Heart left ventricle (tissue), 13 donors: ENCODE data around the gene VGLL4.
"Not testable (repeated sequence)": the region's sequence is repeated elsewhere in the genome, so short reads cannot be mapped to it uniquely, and the experiment has no call there.

Experiments
- CTCF ChIP-seq, 12 donors: fragments of 200-600 bp; sonication (generic) in 4 of 12; IDR thresholded peaks; one replicate each; pipeline versions ENCODE4 v1.5.0 to v1.8.0; 2018 to 2022; ENCODE audit warnings: antibody characterized with exemption in 12 of 12, mild to moderate bottlenecking in 5 of 12
- POLR2A ChIP-seq, 2 donors: fragments of 450-650 bp; IDR thresholded peaks; one replicate each; pipeline ENCODE4 v1.6.1; 2017; ENCODE audit warnings: antibody characterized with exemption in 2 of 2, mild to moderate bottlenecking in 2 of 2, moderate library complexity in 2 of 2
- donor health status: ischemic (EF 13 %, LVEDD 7.1; RV severe dilation, severe dysfunction).
- donor health status: DM: no; HTN: yes; CAD: no.
- donor health status: DM: no; HTN: no; CAD: no.
- donor health status: ischemic (EF 25% LVEDD 6.9; RV normal size, moderate dysfunction).
- donor health status: ischemic (EF 25% LVEDD 5.7; RV mildly dilated, moderate dysfunction).
- donor health status: ischemic (EF 35%, LVEDD 5.7; RV mildly dilated, moderate dysfunction).
- donor health status: nonischemic (EF 11% LVEDD 7.7; RV severe dilation, severe dysfunction).
- donor health status: DM: yes; HTN: yes; CAD: no.
- donor health status: PGD.
- donor health status: ischemic (EF 29% LVEDD 5.4; RV normal size, mild dysfunction).
- donor health status: nonischemic (EF 23%, LVEDD 6.1; RV moderate dilation, normal function).

GRCh38 chr3:11572660-11573059 is 71.1 kb downstream of the VGLL4 start:
- not testable (repeated sequence) for TF ChIP-seq CTCF, POLR2A (IDR thresholded peaks at IDR 0.05)
